Hippocampal formation (tissue), 2 donors: ENCODE measurements around the gene DCTN2.
"Not testable (repeated sequence)": the region's sequence is repeated elsewhere in the genome, so short reads cannot be mapped to it uniquely, and the experiment has no call there.

Source experiments
- DNase-seq, 2 donors: peaks; one replicate each; lab custom pipeline; 2025; lab: John Stamatoyannopoulos, UW

DCTN2 gene

DNA sequence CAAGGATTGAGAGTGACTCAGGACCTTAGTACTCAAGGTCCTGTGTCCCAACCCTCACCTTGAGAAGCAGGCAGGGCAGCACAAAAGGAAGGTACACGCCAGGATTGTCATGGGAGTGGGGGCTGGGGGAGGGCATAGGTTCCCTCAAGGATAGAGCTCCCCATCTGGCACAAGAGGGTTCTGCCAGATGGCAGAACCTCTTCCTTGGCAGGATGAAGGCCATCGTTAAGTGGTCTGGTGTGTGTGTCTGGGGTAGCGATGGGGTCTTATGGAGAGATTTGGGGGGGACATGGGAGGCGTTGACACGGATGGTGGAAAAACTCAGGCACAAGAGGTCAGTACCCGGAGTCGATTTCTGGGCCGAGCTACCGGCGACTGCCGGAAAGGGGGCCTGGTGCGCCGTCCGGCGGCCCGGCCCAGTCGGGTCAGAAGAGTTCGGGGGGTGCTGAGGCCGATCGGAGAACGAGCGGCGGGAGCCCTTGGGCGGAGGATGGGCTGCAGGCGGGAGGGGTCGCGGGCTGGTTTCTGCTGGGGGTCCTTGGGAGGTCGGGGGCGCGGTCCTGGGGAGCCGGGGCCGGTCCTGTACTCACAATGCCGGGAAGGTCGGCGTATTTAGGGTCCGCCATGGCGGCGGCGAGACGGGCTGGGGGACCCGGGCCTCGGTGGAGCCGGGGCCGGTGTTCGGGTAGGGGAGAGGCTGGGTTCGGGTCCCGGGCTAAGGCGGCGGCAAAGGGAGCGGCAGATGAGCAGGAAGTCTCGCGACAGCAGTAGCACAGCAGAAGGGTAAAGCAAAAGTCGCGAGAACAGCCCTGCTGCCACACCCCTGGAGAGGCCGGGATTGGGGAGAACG, at the start of gene DCTN2:
DCTN2 (minus strand) TSS at position 755 of the 850 bp plus-strand sequence; CDS start at position 626, 129 bp downstream.
- DNase-seq, result peak; percentile 92 to 98

DNA sequence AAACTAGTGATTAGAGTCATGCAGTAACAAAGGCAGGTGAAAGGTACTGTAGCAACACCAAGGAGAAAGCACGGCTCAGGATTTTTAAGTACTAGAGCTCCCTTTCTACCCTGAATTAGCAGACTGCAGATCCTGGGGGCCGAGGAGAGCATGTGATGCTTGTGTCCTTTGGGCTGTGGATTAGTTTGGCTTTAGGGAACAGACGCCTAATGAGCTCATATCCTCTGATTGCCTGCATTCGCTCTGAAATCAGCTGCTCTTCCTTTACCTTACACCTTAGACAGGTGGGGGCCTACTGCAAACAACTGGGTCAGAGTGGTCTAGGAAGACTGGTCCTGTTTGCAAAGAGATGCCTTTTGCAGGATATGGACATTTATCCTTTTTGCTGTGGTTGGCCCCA, 46.2 kb upstream of the DCTN2 start:
- no peak for DNase-seq

DNA sequence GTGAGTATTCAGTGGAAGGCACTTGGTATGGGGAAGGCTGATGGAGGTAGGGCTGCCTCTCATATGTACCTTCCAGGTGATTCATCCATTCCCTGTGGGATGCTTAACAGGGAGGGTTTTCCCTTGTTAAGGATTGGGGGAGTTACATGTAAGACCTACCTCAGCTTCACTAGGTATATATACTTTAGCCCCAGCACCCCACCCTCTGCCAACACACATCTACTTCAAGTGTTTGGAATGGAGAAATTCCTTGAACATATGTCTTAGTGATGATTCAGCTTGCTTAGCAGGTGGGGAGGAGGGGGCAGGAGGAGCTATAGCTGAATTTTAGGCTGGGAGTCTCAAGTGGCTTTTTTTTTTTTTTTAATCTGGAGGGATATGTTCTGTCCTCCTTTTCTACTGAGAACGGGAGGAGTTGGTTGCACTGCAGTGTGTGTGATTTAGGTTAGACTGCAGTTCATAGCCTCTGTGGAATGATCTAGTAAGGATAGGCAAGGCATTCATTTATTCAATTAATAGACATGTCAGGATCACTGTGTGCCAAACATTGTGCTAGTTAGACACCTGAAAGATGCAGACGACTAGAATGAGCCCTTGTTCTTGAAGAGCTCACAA, 45.7 kb upstream of the DCTN2 start:
- no peak for DNase-seq

DNA sequence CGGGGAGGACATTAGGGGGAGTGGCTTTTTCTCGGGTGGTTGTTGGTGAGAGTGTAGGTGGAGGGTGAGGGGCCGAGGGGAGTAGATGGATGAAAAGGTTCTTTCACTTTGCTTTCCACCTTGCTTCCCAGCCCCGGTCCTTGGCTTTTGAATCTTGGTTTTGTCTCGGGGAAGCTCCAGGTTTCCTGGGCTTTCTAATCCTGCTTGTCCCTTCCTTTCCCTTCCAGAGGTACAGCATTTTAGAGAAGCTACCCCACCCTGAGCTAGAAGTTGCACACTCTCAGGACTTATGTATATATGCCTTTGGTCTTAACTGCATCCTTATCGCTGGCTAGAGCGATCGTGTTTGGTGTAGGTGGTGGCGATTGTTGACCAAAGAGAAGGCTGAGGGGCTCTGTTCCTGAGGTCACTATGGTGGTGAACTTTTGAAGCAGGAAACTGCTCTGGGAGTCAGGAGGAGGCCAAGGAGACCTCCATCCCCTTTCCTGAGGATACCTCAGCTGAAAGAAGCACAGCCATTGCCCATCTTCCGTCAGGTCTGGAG, 44.9 kb upstream of the DCTN2 start:
- no peak for DNase-seq

DNA sequence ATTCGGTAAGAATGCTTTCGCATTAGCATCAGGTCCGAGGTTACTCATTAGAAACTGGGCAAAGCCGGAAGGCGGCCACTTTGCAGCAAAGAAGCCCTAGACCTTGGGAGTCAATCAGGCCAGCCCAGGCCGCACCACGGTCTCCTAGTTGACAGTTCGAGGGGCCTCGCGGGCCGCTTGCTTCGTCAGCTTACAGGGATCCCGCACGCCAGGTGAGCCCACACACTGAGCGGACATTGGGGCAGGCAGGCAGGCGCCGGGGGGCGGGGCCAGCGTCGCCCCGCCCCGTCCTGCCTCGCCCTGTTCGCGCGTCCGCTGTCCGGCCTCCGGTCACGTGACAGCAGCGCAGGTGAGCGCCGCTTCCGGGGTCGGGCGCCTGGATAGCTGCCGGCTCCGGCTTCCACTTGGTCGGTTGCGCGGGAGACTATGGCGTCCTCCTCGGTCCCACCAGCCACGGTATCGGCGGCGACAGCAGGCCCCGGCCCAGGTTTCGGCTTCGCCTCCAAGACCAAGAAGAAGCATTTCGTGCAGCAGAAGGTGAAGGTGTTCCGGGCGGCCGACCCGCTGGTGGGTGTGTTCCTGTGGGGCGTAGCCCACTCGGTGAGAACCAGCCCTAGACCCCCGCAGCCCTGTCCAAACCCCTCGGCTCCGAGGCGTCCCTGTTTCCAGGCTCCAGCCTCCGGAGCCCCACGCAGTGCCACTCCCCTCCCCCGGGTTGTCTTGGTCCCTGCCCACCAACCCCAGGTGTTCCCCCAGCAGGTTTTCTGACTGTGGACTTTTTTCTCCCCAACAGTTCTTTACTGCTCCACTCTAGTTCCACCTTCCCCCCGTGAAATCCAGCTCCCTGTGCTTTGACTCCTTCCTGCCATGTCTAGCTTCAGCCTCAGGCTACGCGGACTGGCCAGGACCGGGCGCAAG, 44.1 kb upstream of the DCTN2 start, which contains the start of gene PIP4K2C:
PIP4K2C (plus strand) TSS at position 329 of the 918 bp plus-strand sequence; CDS start at position 427, 98 bp downstream.
- DNase-seq, result peak; percentile 68 to 77

DNA sequence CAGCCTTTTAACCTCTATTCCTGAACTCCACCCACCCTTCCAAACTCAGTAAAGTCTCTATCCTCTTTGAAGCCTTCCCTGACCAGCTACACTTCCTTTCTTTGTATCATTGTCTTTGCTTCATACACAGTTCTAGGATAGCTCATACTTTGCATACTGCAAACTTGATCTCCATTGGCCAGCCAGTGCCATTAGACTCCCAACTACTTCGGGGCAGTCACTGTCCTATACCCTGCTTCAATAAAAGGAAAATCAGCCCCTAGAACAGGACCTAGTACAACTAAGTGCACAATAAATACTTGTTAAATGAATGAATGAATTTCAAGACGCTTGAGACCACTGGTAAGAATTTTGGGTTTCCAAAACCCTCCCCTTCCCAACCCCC, 43.5 kb upstream of the DCTN2 start:
- no peak for DNase-seq

DNA sequence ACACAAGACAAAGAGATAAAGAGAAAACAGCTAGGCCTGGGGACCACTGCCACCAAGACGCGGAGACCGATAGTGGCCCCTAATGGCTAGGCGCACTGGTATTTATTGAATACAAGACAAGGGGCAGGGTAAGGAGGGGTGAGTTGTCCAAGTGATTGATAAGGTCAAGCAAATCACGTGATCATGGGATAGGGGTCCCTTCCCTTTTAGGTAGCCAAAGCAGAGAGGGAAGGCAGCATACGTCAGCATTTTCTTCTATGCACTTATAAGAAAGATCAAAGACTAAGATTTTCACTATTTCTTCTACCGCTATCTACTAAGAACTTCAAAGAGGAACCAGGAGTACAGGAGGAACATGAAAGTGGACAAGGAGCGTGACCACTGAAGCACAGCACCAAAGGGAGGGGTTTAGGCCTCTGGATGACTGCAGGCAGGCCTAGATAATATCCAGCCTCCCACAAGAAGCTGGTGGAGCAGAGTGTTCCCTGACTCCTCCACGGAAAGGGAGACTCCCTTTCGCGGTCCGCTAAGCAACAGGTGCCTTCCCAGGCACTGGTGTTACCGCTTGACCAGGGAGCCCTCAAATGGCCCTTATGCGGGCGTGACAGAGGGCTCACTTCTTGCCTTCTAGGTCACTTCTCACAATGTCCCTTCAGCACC, 42.1 kb upstream of the DCTN2 start:
- not testable (repeated sequence) for DNase-seq

DNA sequence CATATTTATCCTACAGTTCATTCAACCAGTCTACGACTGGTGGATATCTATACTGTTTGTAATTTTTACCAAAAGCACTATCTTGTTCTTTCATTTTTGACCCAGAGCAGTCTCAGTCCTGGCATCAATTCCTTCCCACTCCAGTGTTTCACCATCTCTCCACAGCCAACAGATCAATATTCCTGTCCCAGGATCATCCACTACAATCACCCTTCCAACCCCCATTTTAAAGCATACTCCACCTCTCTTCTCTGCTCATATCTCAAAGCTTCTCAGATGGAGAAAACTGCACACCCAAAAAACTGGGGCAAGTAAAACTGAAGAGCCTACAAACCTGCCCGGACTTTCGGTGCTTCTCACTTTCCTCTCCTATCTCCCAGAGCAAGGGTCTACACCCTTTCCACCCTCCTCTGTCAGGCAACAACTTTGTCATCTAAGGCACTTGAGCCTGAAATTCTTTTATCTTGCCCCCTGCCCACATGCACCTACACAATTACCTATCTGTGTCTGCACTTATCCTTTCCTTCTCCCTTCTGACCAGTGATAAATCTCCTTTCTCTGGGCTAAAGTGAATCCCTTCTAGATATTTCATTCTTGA, 39.9 kb upstream of the DCTN2 start:
- no peak for DNase-seq

DNA sequence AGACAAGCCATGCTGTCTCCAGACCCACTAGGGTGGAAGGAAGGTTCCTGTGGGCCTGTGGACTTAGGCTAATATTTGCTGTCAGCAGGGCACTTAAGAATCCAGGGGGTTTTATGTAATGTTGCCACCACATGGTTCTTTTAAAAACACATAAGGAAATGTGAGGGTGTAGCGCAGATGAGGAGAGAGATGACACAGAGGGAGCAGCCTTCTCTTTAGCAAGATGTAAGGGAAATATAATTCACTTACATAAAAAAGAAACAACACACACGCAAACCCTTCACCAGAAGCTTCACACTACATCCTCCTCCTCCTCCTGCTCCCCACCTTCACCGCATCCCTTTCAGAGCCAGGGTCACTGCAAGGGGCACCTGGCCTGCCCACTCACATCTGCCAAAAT, 39.1 kb upstream of the DCTN2 start:
- peak in 1 of 2 donors; percentile 26 for DNase-seq

DNA sequence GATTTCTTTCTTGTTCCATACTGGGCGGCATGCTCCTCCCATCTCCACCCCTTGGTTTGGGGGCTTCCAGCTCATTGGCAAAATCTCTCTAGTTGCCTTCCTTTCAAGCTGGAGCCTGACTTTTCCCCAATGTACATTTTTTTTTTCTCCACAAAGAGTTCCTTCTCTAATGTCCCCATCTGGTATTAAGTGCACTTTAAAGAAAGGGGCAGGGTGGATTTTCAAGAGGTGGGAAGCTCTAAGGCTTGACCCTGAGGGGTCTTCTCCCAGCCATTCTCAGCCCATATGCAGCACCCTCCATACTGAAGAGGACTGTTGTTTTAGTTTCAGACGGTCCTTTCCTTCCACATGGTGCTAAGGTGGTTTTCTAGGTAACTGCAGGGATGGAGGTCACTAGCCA, 38.2 kb upstream of the DCTN2 start:
- no peak for DNase-seq

DNA sequence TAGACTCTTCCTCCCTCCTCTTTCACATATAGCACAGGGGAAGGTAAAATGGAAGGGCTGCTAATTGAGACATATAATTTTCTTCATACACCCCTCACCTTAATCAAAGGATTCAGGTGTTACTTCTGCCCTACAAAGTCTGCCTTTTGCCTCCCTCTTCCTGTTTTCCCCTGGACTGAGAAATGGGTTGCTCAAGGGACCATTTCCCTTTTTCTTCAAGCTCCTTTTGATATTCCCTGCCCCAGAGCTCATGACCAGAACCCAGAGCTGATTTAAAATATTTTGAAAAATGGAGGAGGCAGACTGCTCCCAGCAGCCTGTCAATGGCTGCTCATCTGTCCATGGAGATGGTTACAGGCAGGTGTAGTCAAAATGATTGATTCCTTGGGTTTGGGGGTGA, 37.7 kb upstream of the DCTN2 start:
- no peak for DNase-seq

DNA sequence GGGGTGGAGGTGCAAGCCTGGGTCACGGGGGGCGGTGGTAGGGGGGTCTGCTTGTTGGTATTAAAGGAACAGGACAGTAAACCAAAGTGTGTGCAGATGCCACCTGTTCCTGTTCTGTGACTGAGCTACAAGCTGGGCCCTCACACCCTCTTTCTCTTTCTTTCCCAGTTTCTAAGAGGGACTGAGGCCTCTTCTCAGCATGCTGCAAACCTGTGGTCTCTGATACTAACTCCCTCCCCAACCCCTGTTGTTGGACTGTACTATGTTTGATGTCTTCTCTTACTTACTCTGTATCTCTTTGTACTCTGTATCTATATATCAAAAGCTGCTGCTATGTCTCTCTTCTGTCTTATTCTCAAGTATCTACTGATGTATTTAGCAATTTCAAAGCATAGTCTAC, 37.1 kb upstream of the DCTN2 start:
- no peak for DNase-seq

DNA sequence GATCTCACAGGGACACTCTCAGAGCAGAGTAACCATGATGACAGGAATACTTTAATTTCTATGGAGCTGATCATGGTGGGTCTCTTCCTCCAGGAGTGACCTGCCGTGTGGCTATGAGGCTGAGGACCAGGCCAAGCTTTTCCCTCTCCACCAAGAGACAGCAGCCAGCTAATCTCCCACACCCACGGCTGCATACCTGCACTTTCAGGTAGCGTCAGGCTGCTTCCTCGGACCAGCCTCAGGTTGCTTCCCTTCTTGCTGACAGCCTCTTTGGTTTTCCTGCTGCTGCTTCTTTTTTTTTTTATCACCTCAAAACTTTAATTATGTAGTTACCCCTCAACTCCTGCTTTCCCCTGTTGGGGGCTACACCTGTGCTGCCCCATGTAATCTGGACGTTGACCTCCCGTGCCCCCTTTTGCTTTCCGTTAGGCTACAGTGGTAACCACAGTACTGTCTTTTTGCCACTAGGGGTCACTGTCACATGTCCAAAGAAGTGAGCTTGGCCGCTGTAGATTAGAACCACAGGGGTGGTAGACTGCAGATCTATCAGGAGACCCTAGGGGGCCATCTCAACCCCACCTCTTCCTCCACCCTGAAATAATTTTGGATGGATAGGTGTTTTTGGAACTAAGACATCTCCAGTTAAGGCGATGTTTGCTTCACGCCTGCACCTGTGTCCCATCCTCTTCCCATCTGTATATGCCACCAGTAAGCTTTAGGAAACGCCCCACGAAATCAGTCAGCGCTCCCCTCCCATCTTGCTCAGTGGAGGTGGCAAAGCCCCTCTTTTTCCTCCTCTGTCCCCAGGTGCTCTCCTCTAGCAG, 36.2 kb upstream of the DCTN2 start:
- peak; percentile 29 to 83 for DNase-seq

DNA sequence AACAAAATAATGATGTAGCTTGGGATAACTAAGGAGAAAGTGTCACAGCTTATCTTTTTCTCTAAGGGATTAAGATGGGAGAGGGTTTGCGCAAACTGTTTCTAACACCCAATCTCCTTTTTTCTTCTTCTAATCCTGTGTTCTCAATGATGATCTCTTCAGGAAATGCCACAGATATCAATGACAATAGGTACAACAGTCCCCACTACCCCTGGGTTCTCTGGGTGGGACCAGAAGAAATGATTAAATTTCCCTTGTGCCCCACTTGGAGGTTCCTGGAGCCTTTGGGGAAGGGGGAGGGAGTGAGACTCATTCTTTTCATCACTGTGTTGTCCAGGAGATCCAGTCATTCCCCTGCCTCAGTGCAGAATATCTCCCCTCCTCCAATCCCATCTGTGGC, 35.4 kb upstream of the DCTN2 start:
- no peak for DNase-seq

DNA sequence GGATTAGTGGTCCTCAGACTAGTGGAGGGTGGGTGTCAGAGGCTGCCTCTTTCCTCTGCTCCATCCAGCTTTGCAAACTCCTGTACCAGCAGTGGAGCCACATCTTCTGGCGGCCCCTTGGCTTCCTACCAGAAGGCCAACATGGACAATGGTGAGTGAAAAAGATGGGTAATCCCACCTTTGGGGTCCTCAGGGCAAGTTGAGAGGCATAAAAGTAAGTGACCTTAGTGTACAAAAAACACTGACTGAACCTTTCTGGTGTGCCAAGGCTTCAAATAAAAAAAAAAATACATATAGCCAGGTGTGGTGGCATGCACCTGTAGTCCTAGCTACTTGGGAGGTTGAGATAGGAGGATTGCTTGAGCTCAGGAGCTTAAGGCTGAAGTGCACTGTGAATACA, 34.8 kb upstream of the DCTN2 start:
- no peak for DNase-seq

DNA sequence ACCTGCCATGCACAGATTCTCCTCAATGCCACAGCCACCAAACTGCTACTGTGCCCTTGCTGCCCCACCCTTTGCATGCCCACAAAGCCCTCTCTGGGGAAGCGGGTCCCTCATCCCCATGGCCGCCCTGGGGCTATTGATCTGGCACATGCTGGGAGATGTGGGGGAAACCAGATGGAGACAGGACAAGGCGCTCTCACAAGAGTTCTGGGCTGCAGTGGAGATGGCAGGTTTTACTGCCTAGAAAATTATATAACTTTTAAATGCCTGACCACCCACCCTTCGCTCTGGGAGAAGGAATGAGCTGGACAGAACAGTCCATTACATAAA, 33.4 kb upstream of the DCTN2 start:
- no peak for DNase-seq

DNA sequence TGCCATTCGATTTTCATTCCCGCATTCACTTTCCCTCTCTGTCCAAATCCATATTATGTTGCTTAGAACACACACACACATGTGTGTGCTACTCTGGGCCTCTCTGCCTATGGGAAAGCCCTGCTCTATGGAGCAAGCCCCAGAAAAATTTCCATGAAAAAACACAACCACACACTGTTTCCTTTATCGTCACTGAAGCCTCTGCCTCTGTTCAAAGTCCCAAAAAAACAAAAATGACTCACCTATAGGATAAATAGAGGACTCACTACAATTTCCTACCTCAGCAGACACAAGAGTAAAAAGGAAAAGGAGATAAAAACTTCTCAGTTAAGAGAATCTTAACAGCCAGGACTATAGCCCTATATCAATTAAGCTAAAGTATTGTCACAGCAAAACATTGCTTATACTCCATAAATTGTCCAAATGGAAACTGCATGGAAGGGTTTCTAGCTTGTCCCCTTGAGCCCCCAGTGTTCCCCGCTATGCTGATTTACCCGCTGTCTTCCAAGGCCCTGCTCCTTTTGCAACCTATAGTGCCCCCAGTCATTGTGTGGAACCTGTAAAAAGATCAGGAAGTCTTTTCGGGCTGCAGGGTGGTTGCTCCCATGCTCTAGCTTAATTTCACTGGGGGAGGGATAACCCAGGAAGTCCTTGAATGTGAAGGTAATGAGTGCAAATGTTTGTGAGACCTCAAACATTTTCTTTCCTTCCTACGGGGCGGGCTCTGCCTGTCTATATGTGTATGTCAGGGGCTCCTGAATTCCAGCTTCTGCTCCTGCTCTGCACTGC, 32.9 kb upstream of the DCTN2 start:
- DNase-seq, result no peak

DNA sequence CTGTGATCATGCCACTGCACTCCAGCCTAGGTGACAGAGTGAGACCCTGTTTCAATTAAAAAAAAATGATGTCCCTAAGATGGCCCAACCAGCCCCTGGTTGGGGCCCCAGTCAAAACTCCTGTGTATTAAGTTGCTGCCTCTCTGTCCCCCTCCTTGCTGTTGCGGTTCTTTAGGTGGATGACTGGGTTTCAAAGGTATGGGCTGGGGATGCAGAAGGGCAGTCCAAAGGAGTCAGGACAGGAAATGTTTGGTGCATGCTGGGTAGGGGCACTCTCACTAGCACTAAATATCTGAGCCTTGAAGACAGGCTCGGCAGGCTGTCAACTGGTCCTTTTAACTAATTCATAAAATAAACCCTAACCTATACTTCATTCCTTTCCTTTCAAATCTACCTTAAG, 32.0 kb upstream of the DCTN2 start:
- DNase-seq, result no peak

DNA sequence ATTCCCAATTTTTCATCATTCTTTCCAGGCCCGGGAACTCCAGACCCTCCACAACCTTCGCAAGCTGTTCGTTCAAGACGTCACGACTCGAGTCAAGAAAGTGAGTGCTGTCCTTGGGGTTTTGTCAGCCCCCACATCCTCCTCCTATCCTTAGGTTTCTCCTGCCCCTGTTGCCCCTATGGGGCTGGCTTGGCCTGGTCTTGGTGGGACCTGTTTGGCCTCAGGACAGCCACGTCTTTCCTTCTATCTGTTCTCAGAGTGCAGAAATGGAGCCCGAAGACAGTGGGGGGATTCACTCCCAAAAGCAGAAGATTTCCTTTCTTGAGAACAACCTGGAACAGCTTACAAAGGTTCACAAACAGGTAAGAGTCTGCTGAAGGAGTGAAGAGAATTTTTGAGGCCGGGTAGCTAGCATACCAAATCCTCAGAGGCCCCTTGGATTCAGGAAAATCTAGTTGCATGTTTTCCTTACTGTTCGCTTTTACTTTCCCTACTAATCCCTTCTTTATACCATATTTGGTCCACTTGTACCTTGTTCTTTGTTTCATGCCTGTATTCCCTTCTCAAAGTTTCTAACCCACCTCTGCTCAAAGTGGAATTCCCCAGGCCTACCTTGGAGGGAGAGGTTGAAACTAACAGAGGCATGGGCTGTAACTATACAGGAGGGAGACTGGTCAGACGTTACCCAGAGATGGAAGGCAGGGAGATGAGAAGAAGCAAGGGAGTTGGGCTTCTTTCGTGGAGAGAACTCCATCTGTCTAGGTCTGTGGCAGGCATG, 31.2 kb upstream of the DCTN2 start:
- no peak for DNase-seq
